T-helper 1 cell treated with Interleukin-12 subunit alpha and Interleukin-12 subunit beta and Interleukin-4 antibody, amounts not matched to agents 30 ng/mL and 1 ng/mL, for 36 hours (primary cell): ENCODE measurements around the gene MRPL44. TPM values are rescaled to one million over a fixed set of nuclear protein-coding genes. Genes with fewer than 3 reads are reported as not detected.
"Not testable (repeated sequence)": the region's sequence is repeated elsewhere in the genome, so short reads cannot be mapped to it uniquely, and the experiment has no call there.

Source experiments
- intact Hi-C: fragments of 100-400 bp; cut with micrococcal nuclease; formaldehyde crosslinking; loops from one replicate; pipeline ENCODE4 v1.15.1; 2024
- total RNA-seq: library from RNA; stranded (reverse); gene quantifications from 2 replicates; pipeline ENCODE4 v1.2.3, GENCODE V29; 2022

MRPL44 gene
- total RNA-seq, 1 donor from 2014 or later: 28.9 TPM

DNA sequence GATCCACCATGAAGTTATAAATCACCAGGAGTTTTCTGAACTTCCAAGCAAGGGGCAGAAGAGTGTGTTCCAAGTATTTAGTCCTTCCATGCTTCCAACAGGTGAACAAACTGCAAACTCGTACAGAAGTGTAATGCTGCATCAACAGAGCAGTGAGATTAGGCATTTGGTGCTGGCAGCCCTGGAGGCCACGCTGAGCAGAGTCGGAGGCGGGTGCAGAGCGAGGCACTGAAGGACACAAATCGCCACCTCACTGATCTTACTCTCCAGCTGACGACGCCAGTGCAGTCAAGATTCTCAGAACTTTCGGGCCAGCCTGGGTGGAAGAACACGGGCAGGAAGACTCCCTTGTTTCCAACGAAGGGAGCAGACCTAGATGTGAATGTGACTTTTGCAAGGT lies 42.6 kb downstream of the MRPL44 start:
- intact Hi-C loops: loop anchor here (10.0 kb wide), 1 partner anchor 1665 kb away; no protein-coding TSS in a partner anchor

DNA sequence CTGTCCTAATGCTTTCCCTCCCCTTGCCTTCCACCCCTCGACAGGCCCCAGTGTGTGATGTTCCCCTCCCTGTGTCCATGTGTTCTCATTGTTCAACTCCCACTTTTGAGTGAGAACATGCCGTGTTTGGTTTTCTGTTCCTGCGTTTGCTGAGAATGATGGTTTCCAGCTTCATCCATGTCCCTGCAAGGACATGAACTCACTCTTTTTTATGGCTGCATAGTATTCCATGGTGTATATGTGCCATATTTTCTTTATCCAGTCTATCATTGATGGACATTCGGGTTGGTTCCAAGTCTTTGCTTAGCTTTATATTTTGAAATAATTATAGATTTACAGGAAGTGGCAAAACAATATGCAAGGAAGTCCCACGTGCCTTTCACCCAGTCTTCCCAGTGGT lies 43.4 kb downstream of the MRPL44 start:
- intact Hi-C loops: not testable (repeated sequence)

DNA sequence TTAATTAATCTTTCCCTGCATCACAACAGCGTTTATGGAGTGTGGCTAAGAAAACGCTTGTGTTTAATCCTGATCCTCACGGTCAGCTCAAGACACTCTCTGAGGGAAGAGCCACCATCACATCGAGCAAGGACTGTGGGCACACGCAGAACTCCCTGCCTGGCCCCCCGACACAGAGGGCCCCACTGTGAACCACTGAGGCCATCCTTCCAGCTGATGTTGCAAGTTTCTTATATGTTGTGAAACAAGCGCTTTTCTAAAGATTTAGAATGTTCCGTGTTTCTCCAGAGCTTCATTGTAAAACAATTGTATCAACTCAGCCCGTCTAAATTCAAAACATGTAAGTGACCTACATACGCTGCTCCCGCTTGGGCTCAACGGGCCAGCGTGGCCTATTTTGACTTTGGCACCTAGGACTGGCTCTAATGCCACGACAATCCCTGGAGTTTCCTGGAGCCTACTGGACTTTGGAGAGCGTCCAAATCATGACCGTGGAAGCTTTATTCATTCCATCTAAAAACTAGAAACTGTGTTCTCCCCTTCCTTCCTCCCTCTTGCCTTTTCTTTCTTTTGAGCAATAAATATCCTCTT lies 46.9 kb downstream of the MRPL44 start:
- intact Hi-C loops: no loop called here

DNA sequence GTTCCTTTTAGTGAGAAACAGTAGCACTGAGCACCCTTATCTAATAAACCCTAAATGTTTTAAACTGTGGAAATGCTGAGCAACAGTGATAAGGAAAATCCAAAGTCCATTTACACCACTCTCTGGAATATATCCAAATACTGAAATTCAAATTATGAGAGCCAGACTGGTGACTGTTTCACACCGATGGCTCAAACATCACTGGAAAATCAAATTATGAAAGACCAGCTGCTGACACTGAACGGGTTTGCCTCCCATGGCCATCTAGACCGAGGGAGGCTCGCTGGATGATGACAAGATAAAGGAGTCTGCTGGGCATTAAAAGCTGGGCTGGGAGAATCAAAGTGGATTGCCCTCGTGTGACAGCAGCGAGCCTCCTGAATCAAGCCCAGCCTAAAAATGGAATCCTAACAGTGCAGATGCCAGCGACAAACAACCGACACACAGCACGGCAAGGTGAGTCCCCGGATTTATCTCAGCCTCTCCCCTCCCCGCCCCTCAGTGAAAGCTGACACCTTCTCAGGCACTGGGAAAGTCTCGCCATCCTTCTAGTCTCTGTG lies 51.5 kb downstream of the MRPL44 start:
- intact Hi-C loops: no loop called here

DNA sequence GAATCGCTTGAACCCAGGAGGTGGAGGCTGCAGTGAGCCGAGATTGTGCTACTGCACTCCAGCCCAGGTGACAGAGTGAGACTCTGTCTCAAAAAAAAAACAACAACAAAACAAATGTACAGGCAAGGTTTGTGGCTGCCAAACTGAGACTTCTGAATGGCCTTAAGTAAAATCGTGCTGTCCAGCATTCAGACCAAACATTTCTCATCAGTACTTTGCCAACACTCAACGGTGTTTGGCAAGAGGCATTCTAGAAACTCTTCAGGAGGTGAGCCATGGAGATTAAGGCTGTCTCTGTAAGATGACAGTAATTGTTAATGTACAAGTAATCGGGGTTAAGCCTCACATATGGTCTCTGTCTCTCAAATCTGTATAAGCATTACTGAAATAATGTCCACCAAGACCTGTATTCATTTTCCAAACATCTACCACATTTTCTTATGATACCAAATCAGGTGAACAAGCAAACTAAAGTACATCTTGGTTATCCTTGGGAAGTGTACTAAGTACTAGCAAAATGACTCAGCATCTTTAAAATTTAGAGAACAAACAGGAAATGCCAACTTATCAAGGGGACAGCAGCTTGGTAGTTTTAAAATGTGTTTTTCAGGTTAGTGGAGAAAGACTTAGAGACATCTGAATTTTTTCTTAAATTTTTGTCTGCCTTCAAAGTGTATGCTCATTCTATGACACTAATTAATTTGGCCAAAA lies 52.5 kb downstream of the MRPL44 start:
- intact Hi-C loops: loop anchor here (1.0 kb wide), 1 partner anchor 29 kb away; no protein-coding TSS in a partner anchor

DNA sequence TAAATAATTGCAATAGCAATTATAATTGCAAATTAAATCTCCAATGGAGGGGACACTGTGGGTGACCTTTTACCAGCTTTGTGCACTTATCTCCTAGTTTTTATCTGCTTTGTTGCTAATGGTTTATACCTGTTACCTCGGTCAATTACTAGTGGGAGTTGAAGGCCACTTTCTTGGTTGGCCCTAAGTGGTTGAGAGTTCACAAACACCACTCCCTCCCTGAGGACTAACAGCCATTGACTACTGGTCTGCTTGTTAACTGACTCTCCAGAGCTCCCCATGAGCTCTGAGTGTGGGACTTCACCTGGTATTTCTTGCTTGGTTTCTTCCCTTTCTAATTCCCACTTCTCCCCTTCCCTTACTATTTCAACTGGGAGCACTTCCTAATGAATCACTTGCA lies 54.6 kb downstream of the MRPL44 start:
- intact Hi-C loops: loop anchor here (1.0 kb wide), 1 partner anchor 11 kb away; no protein-coding TSS in a partner anchor

DNA sequence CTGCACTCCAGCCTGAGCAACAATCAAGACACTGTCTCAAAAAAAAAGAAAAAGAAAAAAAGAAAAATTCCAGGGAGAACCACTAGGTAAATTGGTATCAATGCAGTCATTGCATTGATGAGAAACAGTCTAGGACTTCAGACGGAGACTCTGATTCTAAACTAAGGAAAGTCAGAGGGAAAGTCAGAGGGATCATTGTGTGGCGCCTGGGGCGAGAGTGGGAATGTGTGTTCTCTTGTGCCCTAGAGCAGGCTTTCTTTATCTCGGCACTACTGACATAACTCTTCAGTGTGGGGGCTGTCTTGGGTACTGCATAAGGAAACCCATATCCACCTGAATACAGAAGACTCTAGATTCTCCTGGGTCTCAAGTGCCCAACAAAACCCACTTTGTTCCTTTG lies 57.1 kb downstream of the MRPL44 start:
- intact Hi-C loops: no loop called here

DNA sequence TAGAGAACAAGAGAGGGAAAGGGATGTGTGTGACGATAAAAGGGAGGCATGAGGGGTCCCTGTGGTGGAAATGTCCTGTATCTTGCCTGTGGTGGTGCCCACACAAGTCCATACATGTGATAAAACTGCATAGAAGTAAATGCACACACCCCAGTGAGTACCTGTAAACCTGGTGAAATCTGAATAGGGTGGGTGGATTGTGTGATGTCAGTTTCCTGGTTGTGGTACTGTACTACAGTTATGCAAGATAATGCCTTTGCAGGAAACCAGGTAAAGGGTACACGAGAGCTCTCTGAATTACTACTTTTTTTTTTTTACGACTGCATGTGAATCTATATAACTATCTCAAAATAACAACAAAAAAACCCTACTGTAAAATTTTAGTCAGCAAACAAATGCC lies 59.7 kb downstream of the MRPL44 start:
- intact Hi-C loops: no loop called here

Other genes starting within 250 kb of the MRPL44 start
- gene AP1S3, start 119.9 kb upstream of the MRPL44 start, total RNA-seq: 7.1 and 9.8 TPM in 2 replicates
- gene WDFY1, start 12.1 kb upstream of the MRPL44 start, total RNA-seq: 55.6 and 56.7 TPM in 2 replicates
- 19.4 and 21.1 TPM in 2 replicates for gene SERPINE2, start 81.8 kb downstream of the MRPL44 start, total RNA-seq